ENCODE data around the gene CARD8.
"Not testable (repeated sequence)": the region's sequence is repeated elsewhere in the genome, so short reads cannot be mapped to it uniquely, and the experiment has no call there.

The CARD8 gene

DNA sequence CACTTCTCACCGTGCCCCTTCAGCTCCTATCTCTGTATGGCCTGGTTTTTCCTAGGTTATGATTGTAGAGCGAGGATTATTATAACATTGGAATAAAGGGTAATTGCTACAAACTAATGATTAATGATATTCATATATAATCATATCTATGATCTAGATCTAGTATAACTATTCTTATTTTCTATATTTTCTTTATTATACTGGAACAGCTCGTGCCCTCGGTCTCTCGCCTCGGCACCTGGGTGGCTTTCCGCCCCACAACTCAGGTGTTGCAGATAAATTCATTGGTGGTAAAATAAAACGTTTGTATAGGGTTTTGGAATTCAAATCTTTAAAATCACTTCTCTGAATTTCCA lies 4.6 kb upstream of the CARD8 start:
- DNase-seq, result not testable (repeated sequence)

DNA sequence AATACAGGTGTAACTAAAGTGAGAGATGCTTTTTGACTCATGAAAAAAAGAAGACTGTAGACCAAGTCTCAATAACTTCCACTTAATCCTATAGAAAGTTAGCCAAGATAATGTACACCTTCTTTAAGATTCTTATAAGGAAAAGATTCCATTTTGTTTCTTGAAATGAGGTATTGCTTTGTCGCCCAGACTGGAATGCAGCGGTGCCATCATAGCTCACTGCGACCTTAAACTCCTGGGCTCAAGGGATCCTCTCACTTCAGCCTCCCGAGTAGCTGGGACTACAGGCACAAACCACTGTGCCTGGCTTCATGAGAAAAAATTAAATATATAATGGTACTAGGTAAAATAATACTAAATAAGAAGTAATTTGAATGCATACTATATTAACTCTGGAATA lies 3.3 kb upstream of the CARD8 start:
- not testable (repeated sequence) for DNase-seq

DNA sequence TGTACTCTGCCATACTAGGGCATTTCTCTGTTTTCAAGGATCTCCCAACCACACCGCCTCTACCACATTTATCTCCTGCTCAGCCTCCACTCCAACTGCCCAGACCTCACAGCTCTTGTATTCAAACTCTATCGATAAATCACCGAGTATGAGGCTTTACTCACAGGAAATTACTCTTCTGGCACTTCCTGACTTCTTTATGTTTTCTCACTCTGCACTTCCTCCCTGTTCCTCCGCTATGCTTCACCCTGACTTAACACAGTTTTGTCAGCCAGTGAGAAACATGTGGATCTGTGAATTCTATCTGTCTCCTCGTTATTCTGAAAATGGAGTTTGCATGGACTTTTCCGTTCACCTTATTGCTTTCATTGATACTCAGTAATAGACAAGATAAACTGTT lies 2.6 kb upstream of the CARD8 start:
- DNase-seq, result peak; percentile 70

DNA sequence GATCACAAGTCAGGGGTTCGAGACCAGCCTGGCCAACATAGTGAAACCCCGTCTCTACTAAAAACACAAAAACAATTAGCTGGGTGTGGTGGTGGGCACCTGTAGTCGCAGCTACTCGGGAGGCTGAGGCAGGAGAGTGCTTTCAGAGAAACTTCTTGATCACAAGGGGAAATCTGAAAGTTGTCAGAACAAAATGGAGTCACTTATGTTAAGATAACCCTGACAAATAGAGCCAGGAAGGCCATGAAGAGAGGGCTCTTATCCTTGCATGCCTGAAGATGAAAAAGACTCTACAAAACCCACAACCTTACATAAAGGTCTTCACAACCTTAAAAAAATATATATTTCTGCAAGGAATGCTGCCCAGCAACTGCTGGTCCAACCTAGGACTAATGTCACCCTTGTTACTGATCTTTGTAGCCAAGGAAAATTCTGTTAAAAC lies 1.2 kb downstream of the CARD8 start:
- DNase-seq, result no peak

- DNase-seq, result no peak
These were observed 1.7 kb downstream of the CARD8 start for GRCh38 chr19:48253999-48254398.

- DNase-seq, result peak; percentile 50
These were observed 3.1 kb downstream of the CARD8 start for GRCh38 chr19:48252609-48253008.

DNA sequence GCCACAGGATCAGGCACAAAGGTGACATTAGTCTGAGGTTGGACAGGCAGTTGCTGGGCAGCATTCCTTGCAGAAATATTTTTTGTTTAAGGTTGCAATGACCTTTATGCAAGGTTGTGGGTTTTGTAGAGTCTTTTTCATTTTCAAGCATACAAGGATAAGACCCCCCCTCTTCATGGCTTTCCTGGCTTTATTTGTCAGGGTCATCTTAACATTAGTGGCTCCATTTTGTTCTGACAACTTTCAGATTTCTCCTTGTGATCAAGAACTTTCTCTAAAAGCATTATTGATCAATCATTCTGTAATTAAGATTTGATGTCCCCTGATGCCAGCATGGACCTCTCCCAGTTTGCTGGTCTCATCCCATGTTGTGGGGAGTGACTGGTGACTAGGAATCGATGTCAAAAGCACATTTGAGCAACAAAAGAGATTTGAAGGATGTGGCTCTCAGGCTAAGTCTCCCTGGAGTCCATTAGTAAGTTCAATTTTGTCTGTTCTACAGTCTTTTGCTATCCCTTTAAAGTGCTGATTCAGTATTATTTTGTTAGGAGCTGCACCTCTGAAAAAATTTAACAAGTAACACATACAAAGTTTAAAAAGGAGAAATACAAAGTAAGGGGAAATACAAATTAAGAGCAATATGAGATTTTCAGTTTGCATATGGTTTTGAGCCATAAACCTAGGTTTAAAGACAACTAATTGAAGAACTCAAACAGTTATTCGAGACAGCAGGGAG lies 5.3 kb downstream of the CARD8 start:
- no peak for DNase-seq

- peak; percentile 94 for DNase-seq
These were observed 6.2 kb downstream of the CARD8 start for GRCh38 chr19:48249502-48250014.

- no peak for DNase-seq
These were observed 7.5 kb downstream of the CARD8 start for GRCh38 chr19:48248081-48248833.

DNA sequence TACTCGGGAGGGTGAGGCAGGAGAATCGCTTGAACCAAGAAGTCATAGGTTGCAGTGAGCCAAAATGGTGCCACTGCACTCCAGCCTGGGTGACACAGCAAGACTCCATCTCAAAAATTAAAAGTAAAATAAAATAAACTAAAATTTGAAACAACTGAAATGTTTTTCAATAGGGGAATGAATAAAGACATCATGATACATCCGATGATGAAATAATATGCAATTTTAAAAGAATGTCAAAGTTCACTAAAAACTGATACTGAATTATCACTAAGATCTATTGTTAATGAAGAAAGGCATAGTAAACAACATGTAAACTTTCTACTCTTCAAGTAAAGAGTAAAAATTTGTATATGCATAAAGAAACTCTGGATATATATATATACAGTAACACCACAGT lies 8.5 kb downstream of the CARD8 start:
- DNase-seq, result no peak

- DNase-seq, result no peak
These were observed 9.6 kb downstream of the CARD8 start for GRCh38 chr19:48246101-48246500.

GRCh38 chr19:48244281-48244680 lies 11.4 kb downstream of the CARD8 start:
- DNase-seq, result peak; percentile 46

DNA sequence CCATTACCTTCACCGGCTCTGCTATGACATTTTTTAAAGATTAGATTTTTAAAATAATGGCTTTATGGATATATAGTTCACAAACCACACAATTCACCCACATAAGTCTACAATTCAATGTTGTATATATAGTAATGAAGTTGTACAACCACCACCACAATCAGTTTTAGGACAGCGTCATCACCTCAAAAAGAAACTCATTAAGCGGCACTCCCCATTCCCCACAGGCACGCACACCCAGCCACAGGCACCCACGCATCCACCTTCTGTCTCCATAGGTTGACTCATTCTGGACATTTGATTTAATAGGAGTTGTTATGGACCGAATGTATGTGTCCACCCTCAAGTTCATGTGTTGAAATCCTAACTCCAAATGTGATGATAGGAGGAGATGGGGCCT lies 13.9 kb downstream of the CARD8 start:
- not testable (repeated sequence) for DNase-seq

GRCh38 chr19:48239582-48240141 lies 16.1 kb downstream of the CARD8 start:
- no peak for DNase-seq

GRCh38 chr19:48239120-48239519 lies 16.6 kb downstream of the CARD8 start:
- DNase-seq, result no peak

- DNase-seq, result no peak
These were observed 18.7 kb downstream of the CARD8 start for GRCh38 chr19:48237057-48237456.

GRCh38 chr19:48230555-48231129 lies 25.1 kb downstream of the CARD8 start:
- peak; percentile 36 for DNase-seq

DNA sequence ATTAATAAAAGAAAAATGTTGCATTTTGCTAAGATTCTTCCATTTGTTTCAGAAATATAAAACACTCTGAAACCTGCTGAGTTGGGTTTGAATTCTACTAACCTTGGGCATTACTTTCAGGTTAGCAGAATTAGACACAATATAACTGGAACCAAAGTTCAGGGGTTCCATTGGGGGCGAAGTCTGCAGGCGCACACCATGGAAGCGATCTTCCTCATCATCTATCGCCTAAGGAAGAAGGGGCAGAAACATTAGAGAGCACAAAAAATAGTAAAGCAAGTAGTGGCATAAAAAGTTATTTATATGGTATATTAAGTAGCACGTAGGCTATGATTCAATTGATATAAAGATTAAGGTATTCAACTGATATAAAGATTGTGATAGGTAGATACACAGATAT lies 34.1 kb downstream of the CARD8 start:
- DNase-seq, result no peak

DNA sequence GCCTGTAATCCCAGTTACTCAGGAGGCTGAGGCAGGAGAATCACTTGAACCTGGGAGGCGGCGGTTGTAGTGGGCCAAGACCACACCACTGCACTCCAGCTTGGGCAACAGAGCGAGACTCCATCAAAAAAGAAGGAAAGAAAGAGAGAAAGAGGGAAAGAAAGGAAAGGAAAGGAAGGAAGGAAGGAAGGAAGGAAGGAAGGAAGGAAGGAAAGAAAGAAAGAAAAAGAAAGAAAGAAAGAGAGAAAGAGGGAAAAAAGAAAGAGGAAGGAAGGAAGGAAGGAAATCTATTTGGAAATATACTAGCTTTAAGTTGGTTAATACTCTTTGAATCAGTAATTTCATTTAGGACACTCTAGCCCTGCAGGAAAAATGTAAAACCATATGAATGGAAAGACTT lies 34.9 kb downstream of the CARD8 start:
- not testable (repeated sequence) for DNase-seq

DNA sequence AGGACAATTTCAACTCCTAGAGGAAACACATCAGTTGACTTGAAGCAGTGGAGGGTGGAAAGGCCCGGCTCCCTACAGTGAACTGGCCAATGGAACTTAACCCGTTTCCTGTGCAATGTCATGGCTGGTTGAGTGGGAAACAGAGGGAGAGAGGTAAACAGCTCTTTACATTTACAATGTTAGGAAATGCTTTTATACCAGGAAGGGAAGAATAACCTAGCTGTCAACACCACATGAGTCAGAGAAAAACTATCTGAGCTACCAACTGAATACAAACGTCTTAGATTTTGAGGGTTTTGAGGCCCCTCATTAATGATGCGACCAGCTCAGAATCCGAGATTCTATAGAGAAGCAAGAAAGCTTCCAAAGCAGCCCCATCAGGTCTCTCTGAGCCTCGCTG lies 36.7 kb downstream of the CARD8 start:
- DNase-seq, result no peak

GRCh38 chr19:48216933-48217332 lies 38.8 kb downstream of the CARD8 start:
- no peak for DNase-seq

DNA sequence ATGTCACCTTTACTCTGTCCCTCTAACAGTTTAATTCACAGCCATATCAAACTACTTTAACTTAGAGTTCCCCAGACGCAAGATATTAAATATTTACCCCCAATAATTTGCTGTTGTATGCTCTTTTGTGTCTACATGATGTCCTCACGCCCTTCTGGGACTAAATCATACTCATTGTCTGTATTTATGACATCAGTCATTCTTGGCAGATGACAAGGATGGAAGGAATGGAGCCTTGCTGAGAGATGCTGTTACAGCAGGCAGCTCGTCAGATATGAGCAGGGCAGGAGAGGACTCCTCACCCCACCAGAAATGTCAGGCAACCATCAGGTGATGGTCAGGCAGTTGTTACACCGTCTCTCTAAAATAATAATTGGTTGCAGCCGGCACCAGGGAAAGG lies 41.8 kb downstream of the CARD8 start:
- no peak for DNase-seq

DNA sequence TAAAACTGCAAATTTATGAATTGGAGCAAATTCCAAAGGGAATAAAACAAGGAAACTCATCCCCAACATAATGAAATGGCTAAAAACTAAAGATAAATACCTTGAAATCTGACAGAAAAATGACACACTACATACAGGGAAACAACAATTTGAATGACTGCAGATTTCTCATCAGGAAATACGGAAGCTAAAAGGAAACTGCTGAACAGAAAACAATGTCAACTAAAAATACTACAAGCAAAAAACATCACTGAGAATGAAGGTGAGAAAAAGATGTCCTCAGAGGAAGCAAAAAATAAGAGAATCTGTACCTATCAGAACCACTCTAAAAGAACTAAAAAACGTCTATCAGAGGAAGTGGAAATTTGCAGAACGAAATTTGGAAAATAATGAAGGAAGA lies 45.7 kb downstream of the CARD8 start:
- no peak for DNase-seq
